ENCODE measurements around the gene RREB1.

RREB1 gene

GRCh38 chr6:7085911-7086310 is 21.9 kb upstream of the RREB1 start:
- DNase-seq (ENCODE audit: extremely low read depth, low read depth): no peak
- TF ChIP-seq, protein P1, sequence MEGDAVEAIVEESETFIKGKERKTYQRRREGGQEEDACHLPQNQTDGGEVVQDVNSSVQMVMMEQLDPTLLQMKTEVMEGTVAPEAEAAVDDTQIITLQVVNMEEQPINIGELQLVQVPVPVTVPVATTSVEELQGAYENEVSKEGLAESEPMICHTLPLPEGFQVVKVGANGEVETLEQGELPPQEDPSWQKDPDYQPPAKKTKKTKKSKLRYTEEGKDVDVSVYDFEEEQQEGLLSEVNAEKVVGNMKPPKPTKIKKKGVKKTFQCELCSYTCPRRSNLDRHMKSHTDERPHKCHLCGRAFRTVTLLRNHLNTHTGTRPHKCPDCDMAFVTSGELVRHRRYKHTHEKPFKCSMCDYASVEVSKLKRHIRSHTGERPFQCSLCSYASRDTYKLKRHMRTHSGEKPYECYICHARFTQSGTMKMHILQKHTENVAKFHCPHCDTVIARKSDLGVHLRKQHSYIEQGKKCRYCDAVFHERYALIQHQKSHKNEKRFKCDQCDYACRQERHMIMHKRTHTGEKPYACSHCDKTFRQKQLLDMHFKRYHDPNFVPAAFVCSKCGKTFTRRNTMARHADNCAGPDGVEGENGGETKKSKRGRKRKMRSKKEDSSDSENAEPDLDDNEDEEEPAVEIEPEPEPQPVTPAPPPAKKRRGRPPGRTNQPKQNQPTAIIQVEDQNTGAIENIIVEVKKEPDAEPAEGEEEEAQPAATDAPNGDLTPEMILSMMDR (IDR thresholded peaks at IDR 0.05; ENCODE audit: low read depth, low read length): no peak

GRCh38 chr6:7086488-7086887 is 21.3 kb upstream of the RREB1 start:
- no peak for DNase-seq (ENCODE audit: extremely low read depth, low read depth)
- TF ChIP-seq, protein P1 (IDR thresholded peaks at IDR 0.05; ENCODE audit: low read depth, low read length): peak; percentile 24

- TF ChIP-seq, protein P1 (IDR thresholded peaks at IDR 0.05; ENCODE audit: low read depth, low read length): peak; percentile 34
- no peak for DNase-seq (ENCODE audit: extremely low read depth, low read depth)
Measured at GRCh38 chr6:7087066-7087465, 20.7 kb upstream of the RREB1 start.

GRCh38 chr6:7087491-7087979 is 20.2 kb upstream of the RREB1 start:
- no peak for DNase-seq (ENCODE audit: extremely low read depth, low read depth)
- TF ChIP-seq, protein P1 (IDR thresholded peaks at IDR 0.05; ENCODE audit: low read depth, low read length): no peak

- no peak for DNase-seq (ENCODE audit: extremely low read depth, low read depth)
Measured at GRCh38 chr6:7088076-7088742, 19.6 kb upstream of the RREB1 start.

GRCh38 chr6:7098993-7099392 is 8.8 kb upstream of the RREB1 start:
- TF ChIP-seq, protein P1 (IDR thresholded peaks at IDR 0.05; ENCODE audit: low read depth, low read length): no peak
- DNase-seq (ENCODE audit: extremely low read depth, low read depth): no peak

More at GRCh38 chr6:7088076-7088742, 19.6 kb upstream of the RREB1 start:
- TF ChIP-seq, protein P1 (IDR thresholded peaks at IDR 0.05; ENCODE audit: low read depth, low read length): no peak

- TF ChIP-seq, protein P1 (IDR thresholded peaks at IDR 0.05; ENCODE audit: low read depth, low read length): no peak
- no peak for DNase-seq (ENCODE audit: extremely low read depth, low read depth)
Measured at GRCh38 chr6:7100072-7100752, 7.5 kb upstream of the RREB1 start.
